ENCODE measurements around the gene PLA2G2D. TPM values are rescaled to one million over a fixed set of nuclear protein-coding genes. Genes with fewer than 3 reads are reported as not detected.

The PLA2G2D gene
- total RNA-seq, 3 donors from 2014 or later (not counting 1 experiment from before 2014, with no cell fraction given), result not detected

GRCh38 chr1:20087668-20088067 is 31.7 kb downstream of the PLA2G2D start:
- Mint-ChIP-seq H3K4me1 (peaks cover 0 to 3% of the 10 kb centered on the region in 2 donors), H3K9me3 (no peaks in the 10 kb centered on the region), H3K36me3 (no peaks in the 10 kb centered on the region), H3K27me3 (ENCODE audit: low read depth in 2 of 2) (peaks cover 17 to 28% of the 10 kb centered on the region in 2 donors), H3K4me3 (no peak overlapping the region), H3K27ac (no peak overlapping the region)
- no peak overlapping the region for H3K4me3 ChIP-seq (ENCODE audit: low read length)
- H3K36me3 ChIP-seq (ENCODE audit: control insufficient read depth, insufficient read depth, low read length), result no peaks in the 10 kb centered on the region
- DNase-seq, result no peak
- no peak for TF ChIP-seq CTCF (IDR thresholded peaks at IDR 0.05)
- ATAC-seq, result no peak
- 53% methylated on average over 4 of the region's 4 CpGs for WGBS (ENCODE audit: insufficient coverage)
- no peak overlapping the region for H3K27ac ChIP-seq (ENCODE audit: low read length)
- H3K27me3 ChIP-seq (ENCODE audit: control insufficient read depth, insufficient read depth, low read length), result no peaks in the 10 kb centered on the region
- H3K9me3 ChIP-seq (ENCODE audit: control insufficient read depth, insufficient read depth, low read length), result no peaks in the 10 kb centered on the region
- no peaks in the 10 kb centered on the region for H3K4me1 ChIP-seq (ENCODE audit: control insufficient read depth, insufficient read depth, low read length)
- intact Hi-C loops (cut with micrococcal nuclease), result no loop called here

- Histone ChIP-seq H3K4me1 (ENCODE audit: control insufficient read depth, insufficient read depth, low read length) (no peaks in the 10 kb centered on the region), H3K9me3 (ENCODE audit: control insufficient read depth, insufficient read depth, low read length) (no peaks in the 10 kb centered on the region), H3K36me3 (ENCODE audit: control insufficient read depth, insufficient read depth, low read length) (no peaks in the 10 kb centered on the region), H3K27me3 (ENCODE audit: control insufficient read depth, insufficient read depth, low read length) (no peaks in the 10 kb centered on the region), H3K4me3 (ENCODE audit: low read length) (no peak overlapping the region), H3K27ac (ENCODE audit: low read length) (no peak overlapping the region)
- 100% methylated on average over 1 of the region's 1 CpG for WGBS (ENCODE audit: insufficient coverage)
- no peak for DNase-seq
- ATAC-seq, result no peak
- no peaks in the 10 kb centered on the region for H3K9me3 Mint-ChIP-seq
- no peak for TF ChIP-seq CTCF (IDR thresholded peaks at IDR 0.05)
- H3K4me1 Mint-ChIP-seq, result peaks cover 6 to 8% of the 10 kb centered on the region in 2 donors
- H3K4me3 Mint-ChIP-seq, result no peak overlapping the region
- H3K27ac Mint-ChIP-seq, result no peak overlapping the region
- peaks cover 17 to 23% of the 10 kb centered on the region in 2 donors for H3K27me3 Mint-ChIP-seq (ENCODE audit: low read depth in 2 of 2)
- no peaks in the 10 kb centered on the region for H3K36me3 Mint-ChIP-seq
- intact Hi-C loops (cut with micrococcal nuclease), result no loop called here
Observed at GRCh38 chr1:20086800-20087199, 32.5 kb downstream of the PLA2G2D start.

- H3K4me1 ChIP-seq (ENCODE audit: control insufficient read depth, insufficient read depth, low read length), result peaks cover 17% of the 10 kb centered on the region
- H3K4me1 Mint-ChIP-seq, result peaks cover 24 to 34% of the 10 kb centered on the region in 2 donors
- TF ChIP-seq CTCF (IDR thresholded peaks at IDR 0.05), result no peak
- DNase-seq (no peak), ATAC-seq (no peak)
- no peak overlapping the region for H3K4me3 ChIP-seq (ENCODE audit: low read length)
- no peak overlapping the region for H3K27ac Mint-ChIP-seq
- no peaks in the 10 kb centered on the region for H3K9me3 Mint-ChIP-seq
- WGBS (ENCODE audit: insufficient coverage), result 90% methylated on average over 10 of the region's 10 CpGs
- H3K27ac ChIP-seq (ENCODE audit: low read length), result no peak overlapping the region
- H3K9me3 ChIP-seq (ENCODE audit: control insufficient read depth, insufficient read depth, low read length), result no peaks in the 10 kb centered on the region
- no peak overlapping the region for H3K4me3 Mint-ChIP-seq
- H3K36me3 ChIP-seq (ENCODE audit: control insufficient read depth, insufficient read depth, low read length), result no peaks in the 10 kb centered on the region
- intact Hi-C loops (cut with micrococcal nuclease), result no loop called here
- peaks cover 15 to 24% of the 10 kb centered on the region in 2 donors for H3K27me3 Mint-ChIP-seq (ENCODE audit: low read depth in 2 of 2)
- no peaks in the 10 kb centered on the region for H3K27me3 ChIP-seq (ENCODE audit: control insufficient read depth, insufficient read depth, low read length)
- H3K36me3 Mint-ChIP-seq, result no peaks in the 10 kb centered on the region
Observed at GRCh38 chr1:20083178-20083944, 36.0 kb downstream of the PLA2G2D start.

GRCh38 chr1:20082772-20083171 is 36.6 kb downstream of the PLA2G2D start:
- intact Hi-C loops (cut with micrococcal nuclease), result no loop called here
- ATAC-seq, result no peak
- DNase-seq, result no peak
- Mint-ChIP-seq H3K4me1 (peaks cover 30 to 40% of the 10 kb centered on the region in 2 donors), H3K27ac (no peak overlapping the region), H3K36me3 (no peaks in the 10 kb centered on the region), H3K4me3 (no peak overlapping the region), H3K27me3 (ENCODE audit: low read depth in 2 of 2) (peaks cover 21 to 30% of the 10 kb centered on the region in 2 donors), H3K9me3 (no peaks in the 10 kb centered on the region)
- H3K36me3 ChIP-seq (ENCODE audit: control insufficient read depth, insufficient read depth, low read length), result no peaks in the 10 kb centered on the region
- H3K4me1 ChIP-seq (ENCODE audit: control insufficient read depth, insufficient read depth, low read length), result peaks cover 17% of the 10 kb centered on the region
- no peak overlapping the region for H3K27ac ChIP-seq (ENCODE audit: low read length)
- no peaks in the 10 kb centered on the region for H3K27me3 ChIP-seq (ENCODE audit: control insufficient read depth, insufficient read depth, low read length)
- H3K9me3 ChIP-seq (ENCODE audit: control insufficient read depth, insufficient read depth, low read length), result no peaks in the 10 kb centered on the region
- 90% methylated on average over 2 of the region's 2 CpGs for WGBS (ENCODE audit: insufficient coverage)
- no peak for TF ChIP-seq CTCF (IDR thresholded peaks at IDR 0.05)
- H3K4me3 ChIP-seq (ENCODE audit: low read length), result no peak overlapping the region
